ENCODE results near the gene ELOVL2.
A peak's percentile ranks its signal among the peaks of the same experiment; 100 is the strongest.

Gene ELOVL2

DNA sequence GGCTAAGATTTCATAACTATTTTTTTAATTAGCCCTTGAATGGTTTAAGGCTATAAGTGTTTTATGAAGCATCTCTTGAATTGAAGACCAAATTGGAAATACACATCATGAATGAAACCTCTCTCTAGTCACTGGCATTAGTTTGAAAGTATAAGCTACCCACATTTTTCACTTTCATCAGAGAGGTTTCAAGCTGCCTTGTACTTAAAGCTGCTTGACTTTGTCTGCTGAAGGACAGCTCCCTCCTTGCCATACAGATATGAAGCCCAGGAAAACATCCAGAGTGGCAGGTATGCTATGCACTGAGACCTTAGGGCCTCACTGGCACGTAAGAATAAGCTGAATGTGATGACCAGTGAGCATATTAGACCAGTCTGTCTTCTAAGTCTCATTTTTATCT, 62.7 kb downstream of the ELOVL2 start:
- DNase-seq (ENCODE audit: low read depth, low spot score): no peak

- DNase-seq (ENCODE audit: low read depth, low spot score): no peak
Observed at GRCh38 chr6:10979603-10980002, 64.5 kb downstream of the ELOVL2 start.

DNA sequence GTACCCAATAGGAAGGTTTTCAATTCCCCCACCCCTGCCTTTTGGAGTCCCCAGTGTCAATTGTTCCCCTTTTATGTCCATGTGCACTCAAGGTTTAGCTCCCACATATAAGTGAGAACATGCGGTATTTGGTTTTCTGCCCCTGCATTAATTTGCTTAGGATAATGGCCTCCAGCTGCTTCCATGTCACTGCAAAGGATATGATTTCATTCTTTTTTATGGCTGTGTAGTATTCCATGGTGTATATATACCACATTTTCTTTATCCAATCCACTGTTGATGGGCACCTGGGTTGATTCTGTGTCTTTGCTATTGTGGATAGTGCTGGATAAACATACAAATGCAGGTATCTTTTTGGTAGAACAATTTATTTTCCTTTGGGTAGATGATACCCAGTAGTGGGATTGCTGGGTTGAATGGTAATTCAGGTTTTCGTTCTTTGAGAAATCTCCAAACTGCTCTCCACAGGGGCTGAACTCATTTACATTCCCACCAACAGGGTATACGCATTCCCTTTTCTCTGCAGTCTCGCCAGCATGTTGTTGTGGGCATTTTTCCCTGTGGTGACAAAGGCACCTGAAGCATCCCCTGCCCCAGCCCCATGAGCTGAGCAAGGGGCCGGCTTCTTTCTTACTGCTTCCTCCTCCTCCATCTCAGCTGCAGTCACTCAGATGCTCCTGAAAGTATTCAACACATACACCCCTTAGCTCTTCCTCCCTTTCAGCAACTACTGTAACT, 66.7 kb downstream of the ELOVL2 start:
- no peak for DNase-seq (ENCODE audit: low read depth, low spot score)

- DNase-seq (ENCODE audit: low read depth, low spot score): no peak
Observed at GRCh38 chr6:10976571-10976970, 67.5 kb downstream of the ELOVL2 start.

DNA sequence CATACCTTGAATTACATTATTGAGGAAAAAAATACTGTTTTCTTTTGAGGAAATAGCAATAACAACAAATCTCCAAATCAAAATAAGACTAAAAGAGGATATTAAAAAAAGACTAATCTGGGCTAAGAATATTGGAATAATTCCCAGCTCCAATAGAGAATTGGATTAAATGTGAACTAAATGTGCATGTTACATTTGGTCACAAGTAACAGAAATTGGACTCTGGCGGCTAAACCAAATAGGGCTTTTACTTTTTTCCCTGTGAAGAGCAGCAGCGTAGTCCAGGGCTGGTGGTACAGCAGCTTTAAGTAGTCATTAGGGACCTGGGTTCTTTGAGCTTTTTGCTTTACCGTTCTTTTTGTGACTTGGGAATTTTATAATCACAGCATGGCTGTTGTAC, 71.9 kb downstream of the ELOVL2 start:
- no peak for DNase-seq (ENCODE audit: low read depth, low spot score)

DNA sequence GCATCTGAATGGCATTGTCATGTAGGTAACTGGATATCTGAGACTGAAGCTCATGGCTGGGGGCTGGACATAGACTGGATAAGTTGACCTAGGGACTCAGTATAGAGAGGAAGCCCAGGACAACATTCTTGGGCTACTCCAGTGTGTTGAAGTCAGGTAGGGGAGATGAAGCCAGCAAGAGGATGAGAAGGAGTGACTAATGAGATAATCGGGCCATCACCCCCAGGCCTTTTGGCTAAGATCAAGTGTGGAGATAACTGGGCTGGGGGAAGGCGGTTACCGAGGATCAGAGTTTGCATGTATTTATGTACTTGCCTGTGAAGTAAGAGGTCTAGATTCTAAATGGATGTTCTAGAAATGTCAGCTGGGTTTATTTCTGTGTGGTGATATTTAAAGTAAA, 73.4 kb downstream of the ELOVL2 start:
- DNase-seq (ENCODE audit: low read depth, low spot score): no peak

DNA sequence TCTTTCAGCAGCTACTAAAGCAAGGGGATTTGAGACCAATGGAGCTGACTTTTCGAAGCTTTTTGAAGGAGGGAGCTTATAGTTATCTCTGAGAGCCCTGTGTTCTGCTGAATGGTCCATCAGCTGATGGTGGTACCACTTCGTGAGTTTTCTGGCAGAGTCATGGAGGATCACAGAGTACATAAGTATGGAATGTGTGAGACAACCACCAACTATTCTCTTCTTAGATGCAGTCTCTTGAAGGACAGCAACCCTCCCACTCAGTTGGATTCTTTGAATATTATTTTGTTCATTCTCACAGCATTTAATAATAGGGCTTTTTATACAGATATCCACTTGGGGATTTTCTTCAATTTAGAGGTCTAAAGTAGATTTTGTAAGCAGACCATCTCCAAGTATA, 75.3 kb downstream of the ELOVL2 start:
- no peak for DNase-seq (ENCODE audit: low read depth, low spot score)

GRCh38 chr6:10964684-10965083, 79.4 kb downstream of the ELOVL2 start:
- no peak for DNase-seq (ENCODE audit: low read depth, low spot score)

DNA sequence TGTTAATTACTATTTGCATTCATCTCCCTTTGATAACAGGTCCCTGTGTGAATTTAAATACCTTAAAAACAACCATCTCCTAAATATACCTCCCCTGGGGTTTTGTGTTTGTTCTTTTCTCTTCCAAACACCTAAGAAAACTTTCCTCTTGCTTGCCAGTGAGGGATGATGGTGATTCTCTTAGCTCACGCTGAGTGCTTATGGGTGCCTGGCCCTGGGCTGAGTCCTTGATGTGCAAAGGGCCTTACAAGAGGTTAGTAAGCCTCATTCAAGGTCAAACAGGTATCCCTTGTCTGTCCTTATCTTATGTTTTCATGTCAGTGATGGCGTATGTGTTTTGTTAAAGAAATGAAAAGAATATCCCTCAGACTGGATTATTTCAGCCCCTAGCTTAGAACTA, 81.0 kb downstream of the ELOVL2 start:
- no peak for DNase-seq (ENCODE audit: low read depth, low spot score)

GRCh38 chr6:10962673-10963072, 81.4 kb downstream of the ELOVL2 start:
- DNase-seq (ENCODE audit: low read depth, low spot score): no peak

DNA sequence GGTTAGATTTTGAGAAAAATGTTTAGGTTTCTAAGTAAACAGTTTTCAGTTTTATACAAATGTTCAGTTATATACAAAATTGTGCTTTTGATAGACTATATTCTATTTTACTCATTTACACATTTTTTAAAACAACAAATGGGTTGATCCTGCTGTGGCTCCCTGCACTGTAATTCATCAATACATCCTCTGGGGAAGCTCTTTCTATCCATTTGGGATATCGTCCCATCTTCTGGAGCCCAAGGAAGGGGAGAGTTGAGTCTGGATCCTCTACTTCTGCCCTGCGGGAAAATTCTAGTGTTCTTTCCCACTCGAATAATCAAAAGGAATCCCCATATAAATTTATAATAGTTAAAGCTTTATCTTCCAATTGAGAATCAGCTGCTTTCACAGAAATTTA, 82.3 kb downstream of the ELOVL2 start:
- no peak for DNase-seq (ENCODE audit: low read depth, low spot score)

- DNase-seq (ENCODE audit: low read depth, low spot score): no peak
Observed at GRCh38 chr6:10960171-10960570, 83.9 kb downstream of the ELOVL2 start.

DNA sequence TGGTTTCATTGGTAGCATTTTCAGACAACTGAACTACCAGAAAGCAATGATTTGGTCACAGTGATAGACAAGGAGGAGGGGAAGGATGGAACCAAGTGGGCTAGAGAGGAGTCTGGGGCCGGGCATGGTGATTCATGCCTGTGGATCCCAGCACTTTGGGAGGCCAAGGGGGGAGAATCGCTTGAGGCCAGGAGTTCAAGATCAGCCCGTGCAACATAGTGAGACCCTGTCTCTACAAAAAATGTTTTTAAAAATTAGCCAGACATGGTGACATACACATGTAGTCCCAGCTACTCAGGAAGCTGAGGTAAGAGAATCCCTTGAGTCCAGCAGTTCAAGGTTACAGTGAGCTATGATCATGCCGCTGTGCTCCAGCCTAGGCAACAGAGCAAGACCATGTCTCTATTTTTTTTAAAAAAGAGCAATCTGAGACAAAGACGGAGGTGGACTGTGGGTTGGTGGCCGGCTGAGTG, 86.7 kb downstream of the ELOVL2 start:
- DNase-seq (ENCODE audit: low read depth, low spot score): no peak

- DNase-seq (ENCODE audit: low read depth, low spot score): no peak
Observed at GRCh38 chr6:10956776-10957175, 87.3 kb downstream of the ELOVL2 start.

GRCh38 chr6:10954590-10955010, 89.5 kb downstream of the ELOVL2 start:
- peak; percentile 22 for DNase-seq (ENCODE audit: low read depth, low spot score)

DNA sequence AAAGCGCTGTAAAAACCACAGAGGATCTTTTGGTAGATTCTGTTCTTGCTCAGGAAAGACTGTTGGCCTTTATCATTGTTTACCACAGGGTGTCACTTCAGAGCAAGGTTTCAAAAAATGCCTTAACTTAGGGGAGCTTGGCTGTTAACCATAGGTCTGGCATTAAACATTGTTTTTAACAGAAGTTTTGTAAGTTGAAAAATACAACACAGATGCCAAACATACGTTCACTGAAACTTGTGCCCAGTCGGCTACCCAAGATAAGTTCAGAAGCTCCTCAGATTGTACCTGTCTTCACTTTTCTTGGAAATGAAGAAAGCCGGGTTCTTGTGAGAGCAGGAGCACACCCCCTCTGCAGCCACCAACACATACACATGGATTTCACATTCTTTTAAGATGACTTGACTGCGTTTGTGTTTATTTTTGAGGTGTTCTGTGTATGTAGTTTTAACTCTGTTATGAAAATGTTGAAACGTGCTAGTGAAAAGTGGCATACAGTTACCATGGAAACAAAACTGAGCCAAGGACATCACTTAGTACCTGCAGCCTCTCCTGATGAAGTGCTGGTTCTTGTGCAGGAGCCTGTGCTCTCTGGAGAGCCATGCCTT, 92.3 kb downstream of the ELOVL2 start:
- no peak for DNase-seq (ENCODE audit: low read depth, low spot score)

DNA sequence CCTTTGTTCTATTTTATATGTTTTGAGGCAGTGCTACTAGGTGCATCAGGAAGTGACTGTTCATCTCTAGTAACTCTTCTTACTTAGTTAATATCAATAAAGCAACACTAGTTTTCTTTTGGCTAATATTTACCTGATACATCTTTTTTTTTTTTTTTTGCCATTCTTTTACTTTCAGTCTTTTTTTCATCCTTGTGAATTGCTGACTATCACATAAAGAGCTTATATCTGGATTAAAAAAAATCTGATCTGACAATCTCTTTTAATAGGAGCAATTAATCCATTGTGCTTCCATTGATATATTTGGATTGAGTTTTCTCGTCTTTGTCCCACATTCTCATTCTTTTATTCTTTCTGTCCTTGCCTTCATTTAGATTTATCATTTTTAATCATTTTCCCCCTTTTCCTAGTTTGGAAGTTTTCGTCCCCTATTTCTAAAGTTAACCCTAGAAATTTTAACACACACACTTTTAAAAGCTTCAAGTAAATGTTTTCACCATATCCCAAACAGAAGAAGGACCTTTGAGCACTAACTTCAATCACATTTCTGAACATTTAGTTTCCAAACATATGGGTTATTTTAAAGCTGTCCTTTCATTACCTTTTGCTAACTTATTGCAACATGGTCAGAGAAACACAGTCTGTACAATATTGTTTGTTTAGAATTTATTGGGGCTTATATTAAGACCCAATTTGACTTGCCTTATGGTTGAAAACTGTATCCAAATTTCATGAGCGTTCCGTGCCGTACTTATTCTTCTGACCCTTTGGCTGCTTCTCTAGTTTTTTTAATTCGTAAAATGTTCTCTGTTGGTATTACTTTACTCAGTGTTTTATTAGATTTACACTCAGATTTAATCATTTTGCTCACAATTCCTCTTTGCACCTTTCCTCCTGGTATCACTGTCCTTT, 94.3 kb downstream of the ELOVL2 start:
- DNase-seq (ENCODE audit: low read depth, low spot score): no peak

GRCh38 chr6:10947966-10948365, 96.1 kb downstream of the ELOVL2 start:
- DNase-seq (ENCODE audit: low read depth, low spot score): no peak

GRCh38 chr6:10945845-10946244, 98.3 kb downstream of the ELOVL2 start:
- DNase-seq (ENCODE audit: low read depth, low spot score): no peak

DNA sequence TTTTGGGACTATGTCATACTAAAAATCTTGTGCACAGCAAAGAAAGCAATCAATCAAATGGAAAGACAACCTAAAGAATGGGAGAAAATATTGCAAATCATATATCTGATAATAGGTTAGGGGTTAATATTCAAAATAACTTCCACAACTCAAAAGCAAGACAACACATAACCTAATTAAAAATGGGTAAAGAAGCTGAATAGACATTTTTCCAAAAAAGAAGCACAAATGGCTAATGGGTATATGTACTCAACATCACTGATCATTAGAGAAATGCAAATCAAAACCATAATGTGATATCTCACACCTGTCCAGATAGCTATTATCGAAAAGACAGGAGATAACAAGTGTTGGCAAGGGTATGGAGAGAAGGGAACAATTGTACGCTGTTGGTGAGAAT, 104.3 kb downstream of the ELOVL2 start:
- DNase-seq (ENCODE audit: low read depth, low spot score): no peak

DNA sequence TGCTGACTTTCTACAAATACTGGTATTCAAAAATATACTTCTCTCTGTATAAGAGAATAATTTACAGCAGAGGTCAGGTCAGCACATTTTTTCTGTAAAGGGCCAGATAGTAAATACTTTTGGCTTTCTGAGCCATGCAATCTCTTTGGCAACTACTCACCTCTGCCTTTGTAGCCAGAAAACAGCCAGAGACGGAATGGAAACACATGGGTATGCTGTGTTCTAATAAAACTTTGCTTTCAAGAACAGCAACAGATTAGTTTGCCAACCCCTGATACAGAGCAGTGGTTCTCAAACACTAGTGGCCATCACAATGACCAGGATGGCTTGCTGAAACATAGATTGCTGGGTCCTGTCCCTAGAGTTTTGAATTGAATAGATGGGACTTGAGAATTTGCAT, 111.0 kb downstream of the ELOVL2 start:
- no peak for DNase-seq (ENCODE audit: low read depth, low spot score)

Measured in activated naive CD8-positive, alpha-beta T cell treated with anti-CD3 and anti-CD28 coated beads, Interleukin-2, amount 50 U/mL, for 16 hours (primary cell).